Tibial nerve (tissue), 4 donors: Measurements from ENCODE around the gene DRD3. TPM values are rescaled to one million over a fixed set of nuclear protein-coding genes. Genes with fewer than 3 reads are reported as not detected.

ENCODE experiments used
- DNase-seq, 2 donors: peaks; one replicate each; pipeline ENCODE4 v3.0.0-alpha.2; 2019; ENCODE audit warnings: low spot score in 2 of 2
- H3K27ac ChIP-seq, 4 donors: fragments of 200-600 bp; sonication (generic) in 3 of 4; one replicate each; pipeline ENCODE4 v1.5.1; 2017 to 2019; ENCODE audit warnings: mild to moderate bottlenecking in 1 of 4
- H3K27me3 ChIP-seq, 2 donors: fragments of 200-600 bp; sonication (generic) in 1 of 2; one replicate each; pipeline versions ENCODE4 v1.5.1 to v1.6.0; 2017 to 2019
- H3K36me3 ChIP-seq, 3 donors: fragments of 200-600 bp; sonication (generic); one replicate each; pipeline ENCODE4 v1.5.1; 2018 to 2019
- H3K4me1 ChIP-seq, 4 donors: fragments of 200-600 bp; sonication (generic) in 3 of 4; one replicate each; pipeline ENCODE4 v1.5.1; 2017 to 2019
- H3K4me3 ChIP-seq, 4 donors: fragments of 200-600 bp; sonication (generic) in 3 of 4; one replicate each; pipeline ENCODE4 v1.5.1; 2017 to 2019; ENCODE audit warnings: mild to moderate bottlenecking in 1 of 4, moderate library complexity in 1 of 4
- H3K9me3 ChIP-seq, 4 donors: fragments of 200-600 bp; sonication (generic) in 3 of 4; one replicate each; pipeline ENCODE4 v1.5.1; 2017 to 2019
- EP300 ChIP-seq, 2 donors: sonication (generic); formaldehyde crosslinking; IDR thresholded peaks; one replicate each; pipeline ENCODE4 v1.6.1; 2017; ENCODE audit warnings: antibody characterized with exemption in 2 of 2, mild to moderate bottlenecking in 1 of 2
- POLR2A ChIP-seq, 2 donors: fragments of 450-650 bp; IDR thresholded peaks; one replicate each; pipeline ENCODE4 v1.6.1; 2017; ENCODE audit warnings: antibody characterized with exemption in 2 of 2, mild to moderate bottlenecking in 2 of 2, moderate library complexity in 2 of 2
- WGBS, 2 donors: methylation state at CpG; one replicate each; pipeline ENCODE4 v1.1.5; 2018; 5-methylcytosine and 5-hydroxymethylcytosine counted together
- total RNA-seq, 4 donors: library from RNA; depleted of rRNA; stranded (reverse); fragments of >200 nt; gene quantifications; one replicate each; pipeline ENCODE4 v1.1.0, GENCODE V29; 2016
- TF ChIP-seq, protein P1 (sequence below), 5 experiments: fragments of 200-600 bp in 3 of 5; fragments of 450-650 bp in 2 of 5; sonication (generic) in 3 of 5; IDR thresholded peaks; one replicate each; pipeline ENCODE4 v1.5.1; 2016 to 2019; ENCODE audit warnings: antibody characterized with exemption in 5 of 5, mild to moderate bottlenecking in 3 of 5, moderate library complexity in 2 of 5

DRD3 gene
- total RNA-seq, 4 donors from 2014 or later: not detected

DNA sequence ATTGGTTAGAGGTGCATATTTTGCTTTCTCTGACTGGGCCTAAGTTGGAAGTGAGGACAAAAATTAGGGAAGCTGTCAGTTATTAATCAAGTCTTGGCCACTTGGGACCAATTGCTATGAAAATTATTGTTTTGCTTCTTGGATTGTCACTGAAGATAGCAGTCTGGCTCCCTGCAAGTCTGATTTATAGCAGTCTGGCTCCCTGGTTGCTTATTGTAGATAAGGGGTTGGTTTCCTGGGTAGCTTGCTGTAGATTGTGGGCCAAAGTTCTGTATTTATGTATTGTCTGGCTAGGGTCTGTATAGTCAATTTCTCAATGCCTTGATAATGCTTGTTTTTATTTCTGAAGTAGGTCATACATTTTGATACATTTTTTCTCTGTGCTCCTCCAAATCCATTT is 13.3 kb upstream of the DRD3 start:
- no peak for DNase-seq
- Histone ChIP-seq H3K27me3 (no peaks in the 10 kb centered on the region), H3K36me3 (no peaks in the 10 kb centered on the region), H3K4me1 (no peaks in the 10 kb centered on the region), H3K27ac (no peak overlapping the region), H3K4me3 (no peak overlapping the region), H3K9me3 (no peaks in the 10 kb centered on the region)
- TF ChIP-seq POLR2A (IDR thresholded peaks at IDR 0.05) (no peak), EP300 (IDR thresholded peaks at IDR 0.05) (no peak)
- TF ChIP-seq, protein P1, sequence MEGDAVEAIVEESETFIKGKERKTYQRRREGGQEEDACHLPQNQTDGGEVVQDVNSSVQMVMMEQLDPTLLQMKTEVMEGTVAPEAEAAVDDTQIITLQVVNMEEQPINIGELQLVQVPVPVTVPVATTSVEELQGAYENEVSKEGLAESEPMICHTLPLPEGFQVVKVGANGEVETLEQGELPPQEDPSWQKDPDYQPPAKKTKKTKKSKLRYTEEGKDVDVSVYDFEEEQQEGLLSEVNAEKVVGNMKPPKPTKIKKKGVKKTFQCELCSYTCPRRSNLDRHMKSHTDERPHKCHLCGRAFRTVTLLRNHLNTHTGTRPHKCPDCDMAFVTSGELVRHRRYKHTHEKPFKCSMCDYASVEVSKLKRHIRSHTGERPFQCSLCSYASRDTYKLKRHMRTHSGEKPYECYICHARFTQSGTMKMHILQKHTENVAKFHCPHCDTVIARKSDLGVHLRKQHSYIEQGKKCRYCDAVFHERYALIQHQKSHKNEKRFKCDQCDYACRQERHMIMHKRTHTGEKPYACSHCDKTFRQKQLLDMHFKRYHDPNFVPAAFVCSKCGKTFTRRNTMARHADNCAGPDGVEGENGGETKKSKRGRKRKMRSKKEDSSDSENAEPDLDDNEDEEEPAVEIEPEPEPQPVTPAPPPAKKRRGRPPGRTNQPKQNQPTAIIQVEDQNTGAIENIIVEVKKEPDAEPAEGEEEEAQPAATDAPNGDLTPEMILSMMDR (IDR thresholded peaks at IDR 0.05): no peak

DNA sequence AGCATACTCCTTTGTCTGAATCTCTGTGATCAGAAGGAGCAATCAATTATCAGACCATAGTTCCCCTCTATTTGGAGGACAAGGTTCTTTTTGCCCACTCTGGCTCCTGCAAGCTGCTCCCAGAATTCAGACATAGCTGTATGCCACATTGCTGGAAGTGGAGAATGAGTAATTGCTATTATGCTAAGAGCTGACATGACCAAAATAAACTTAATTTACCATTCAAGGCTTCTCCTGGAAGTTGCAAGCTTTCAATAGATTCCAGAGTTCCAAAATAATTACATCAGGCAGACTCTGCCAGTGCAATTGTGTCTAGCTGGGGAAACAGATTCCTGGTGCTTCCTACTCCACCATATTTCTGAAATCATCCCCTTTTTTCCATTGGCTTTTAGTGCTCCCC is 7.6 kb upstream of the DRD3 start:
- Histone ChIP-seq H3K36me3 (no peaks in the 10 kb centered on the region), H3K27me3 (no peaks in the 10 kb centered on the region), H3K4me3 (no peak overlapping the region), H3K4me1 (no peaks in the 10 kb centered on the region), H3K9me3 (peaks cover 0 to 18% (median 4%) of the 10 kb centered on the region in 4 donors), H3K27ac (no peak overlapping the region)
- TF ChIP-seq EP300 (IDR thresholded peaks at IDR 0.05) (no peak), POLR2A (IDR thresholded peaks at IDR 0.05) (no peak)
- TF ChIP-seq, protein P1 (IDR thresholded peaks at IDR 0.05): no peak
- DNase-seq: no peak

DNA sequence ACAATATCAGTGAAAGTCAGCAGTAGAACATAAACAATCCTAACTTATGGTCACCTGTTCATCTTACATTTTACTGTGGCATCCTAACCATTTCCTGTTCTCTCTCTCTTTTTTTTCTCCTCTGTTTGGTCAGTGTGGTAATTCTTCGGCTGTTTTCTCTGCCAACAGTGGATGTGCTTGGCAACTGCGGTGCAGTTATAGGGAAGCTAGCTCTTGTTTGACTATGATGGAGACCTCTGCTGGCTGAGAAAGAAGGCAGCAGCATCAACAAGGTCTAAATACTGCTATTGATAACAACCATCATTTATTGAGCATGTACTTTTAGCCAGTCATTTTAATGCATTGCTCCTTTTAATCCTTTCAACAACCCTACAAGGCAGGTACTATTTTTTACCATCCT is 723 bp upstream of the DRD3 start:
- H3K36me3 ChIP-seq: no peaks in the 10 kb centered on the region
- H3K4me1 ChIP-seq: no peaks in the 10 kb centered on the region
- no peaks in the 10 kb centered on the region for H3K27me3 ChIP-seq
- no peak for DNase-seq
- 28 to 35% methylated on average over 2 of the region's 2 CpGs for WGBS, 2 donors
- H3K27ac ChIP-seq: no peak overlapping the region
- no peak for TF ChIP-seq EP300 (IDR thresholded peaks at IDR 0.05)
- TF ChIP-seq, protein P1 (IDR thresholded peaks at IDR 0.05): no peak
- no peak for TF ChIP-seq POLR2A (IDR thresholded peaks at IDR 0.05)
- no peak overlapping the region for H3K4me3 ChIP-seq
- H3K9me3 ChIP-seq: peaks cover 0 to 3% (median under 1%) of the 10 kb centered on the region in 4 donors

DNA sequence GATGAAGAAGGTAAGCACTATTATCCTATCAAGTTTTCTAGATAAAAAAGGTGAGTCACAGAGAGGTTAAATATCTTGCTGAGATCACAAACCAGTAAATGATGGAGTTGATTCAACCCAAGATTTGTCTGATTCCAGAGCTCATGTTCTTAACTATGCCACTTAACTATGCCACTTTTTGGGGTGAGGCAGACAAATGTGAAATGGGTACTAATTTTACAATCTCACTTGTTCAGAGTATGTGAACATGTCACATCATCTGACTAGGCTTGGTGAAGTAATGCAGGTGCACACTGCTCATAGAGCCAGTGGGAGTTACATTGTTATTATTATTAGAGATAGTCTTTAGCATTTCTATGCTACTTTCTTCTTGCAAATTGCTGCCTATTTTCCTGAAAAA is 2.0 kb downstream of the DRD3 start:
- Histone ChIP-seq H3K27ac (no peak overlapping the region), H3K4me3 (no peak overlapping the region), H3K4me1 (no peaks in the 10 kb centered on the region), H3K9me3 (no peaks in the 10 kb centered on the region), H3K27me3 (no peaks in the 10 kb centered on the region), H3K36me3 (no peaks in the 10 kb centered on the region)
- TF ChIP-seq POLR2A (IDR thresholded peaks at IDR 0.05) (no peak), EP300 (IDR thresholded peaks at IDR 0.05) (no peak)
- TF ChIP-seq, protein P1 (IDR thresholded peaks at IDR 0.05): no peak
- DNase-seq: no peak

GRCh38 chr3:114176487-114176886 is 2.4 kb downstream of the DRD3 start:
- TF ChIP-seq POLR2A (IDR thresholded peaks at IDR 0.05) (no peak), EP300 (IDR thresholded peaks at IDR 0.05) (no peak)
- TF ChIP-seq, protein P1 (IDR thresholded peaks at IDR 0.05): no peak
- H3K4me1 ChIP-seq: no peaks in the 10 kb centered on the region
- H3K36me3 ChIP-seq: no peaks in the 10 kb centered on the region
- no peaks in the 10 kb centered on the region for H3K9me3 ChIP-seq
- no peak overlapping the region for H3K27ac ChIP-seq
- no peak for DNase-seq
- no peaks in the 10 kb centered on the region for H3K27me3 ChIP-seq
- 82 to 86% methylated on average over 6 of the region's 6 CpGs for WGBS, 2 donors
- no peak overlapping the region for H3K4me3 ChIP-seq
